Stimulated activated CD4-positive, alpha-beta T cell treated with anti-CD3 and anti-CD28 coated beads, Interleukin-1b, Interleukin-23, amount 100 ng/mL, for 1 hour (primary cell): ENCODE measurements around the gene PCTP.

Source experiments
- DNase-seq, 2 donors: peaks; one replicate each; pipeline ENCODE4 v3.0.0-alpha.2; 2020; ENCODE audit warnings: low read depth in 2 of 2

PCTP gene

GRCh38 chr17:55750750-55751657 lies at the start of gene PCTP:
Gene PCTP (plus strand): TSS chr17:55751051. CDS start chr17:55751104, 53 bp downstream.
- DNase-seq: peak; percentile 36 to 78

- no peak for DNase-seq
Observed at GRCh38 chr17:55702150-55702549, 48.7 kb upstream of the PCTP start.

GRCh38 chr17:55704401-55704800 lies 46.5 kb upstream of the PCTP start:
- DNase-seq: no peak

- no peak for DNase-seq
Observed at GRCh38 chr17:55705847-55706246, 45.0 kb upstream of the PCTP start.

GRCh38 chr17:55706808-55707773 lies 43.8 kb upstream of the PCTP start:
- DNase-seq: no peak

GRCh38 chr17:55708175-55708974 lies 42.5 kb upstream of the PCTP start:
- DNase-seq: no peak

- no peak for DNase-seq
Observed at GRCh38 chr17:55709440-55709839, 41.4 kb upstream of the PCTP start.

GRCh38 chr17:55709984-55710383 lies 40.9 kb upstream of the PCTP start:
- DNase-seq: no peak

GRCh38 chr17:55710410-55710809 lies 40.4 kb upstream of the PCTP start:
- DNase-seq: no peak

- no peak for DNase-seq
Observed at GRCh38 chr17:55710829-55711496, 39.9 kb upstream of the PCTP start.

GRCh38 chr17:55717432-55717831 lies 33.4 kb upstream of the PCTP start:
- no peak for DNase-seq

GRCh38 chr17:55717898-55718735 lies 32.7 kb upstream of the PCTP start:
- peak; percentile 9 to 44 for DNase-seq

GRCh38 chr17:55720919-55721836 lies 29.7 kb upstream of the PCTP start:
- no peak for DNase-seq

GRCh38 chr17:55722016-55722736 lies 28.7 kb upstream of the PCTP start:
- no peak for DNase-seq

GRCh38 chr17:55722742-55723487 lies 27.9 kb upstream of the PCTP start, which contains the start of gene TMEM100:
Gene TMEM100 (minus strand): TSS chr17:55722864. CDS start chr17:55721070, 1,794 bp downstream.
- no peak for DNase-seq

- DNase-seq: no peak
Observed at GRCh38 chr17:55723488-55723848, 27.4 kb upstream of the PCTP start.

- no peak for DNase-seq
Observed at GRCh38 chr17:55726440-55726839, 24.4 kb upstream of the PCTP start.

- DNase-seq: no peak
Observed at GRCh38 chr17:55727275-55727674, 23.6 kb upstream of the PCTP start.
